ENCODE measurements around the gene OR2V2. TPM values are rescaled to one million over a fixed set of nuclear protein-coding genes. Genes with fewer than 3 reads are reported as not detected.

The OR2V2 gene
- total and polyA plus RNA-seq, 2 donors (not counting 1 experiment from before 2014, with no cell fraction given), result not detected

DNA sequence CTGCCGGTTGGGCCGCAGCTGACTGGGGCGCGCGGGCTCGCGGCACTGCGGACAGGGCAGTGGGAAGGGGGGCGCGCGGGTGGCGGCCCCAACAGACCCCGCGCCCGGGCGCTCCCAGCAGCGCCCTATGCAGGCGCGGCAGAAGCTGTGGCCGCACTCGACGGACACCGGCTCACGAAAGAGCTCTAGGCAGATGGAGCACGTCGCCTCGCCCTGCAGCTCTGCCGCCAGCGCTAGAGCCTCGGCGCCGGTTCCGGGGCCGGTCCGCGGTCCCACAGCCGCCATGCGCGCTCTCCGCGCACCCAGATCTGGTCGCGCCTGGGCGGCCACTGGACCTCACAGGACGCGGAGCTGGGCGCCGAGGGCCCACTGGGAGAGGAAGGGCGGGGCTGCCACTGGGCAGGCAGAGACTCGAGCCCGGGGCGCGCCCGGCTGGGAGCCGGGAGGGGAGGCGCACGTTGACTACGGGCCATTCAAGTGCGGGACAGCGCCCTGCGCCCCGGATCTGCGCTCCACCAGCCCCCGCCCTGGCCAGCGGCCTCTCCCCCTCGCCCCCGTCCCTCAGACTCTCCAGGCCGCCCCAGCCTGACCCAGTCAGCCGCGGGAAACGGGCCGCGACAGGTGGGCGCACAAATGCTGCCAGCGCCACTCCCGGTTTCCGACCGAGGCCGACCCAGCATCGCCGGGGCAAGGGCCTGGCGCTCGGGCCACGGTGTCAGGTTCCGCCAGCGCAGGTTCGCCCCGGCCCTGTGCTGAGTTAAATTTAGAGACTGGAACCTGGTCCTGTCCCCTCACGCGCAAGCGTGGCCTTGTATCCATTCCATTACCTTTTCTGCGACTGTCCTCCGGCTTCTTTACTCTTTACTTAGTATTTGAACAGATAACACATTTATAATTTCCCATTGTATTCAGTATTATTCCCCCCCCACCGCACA, 57.7 kb downstream of the OR2V2 start, which contains the start of gene TRIM7:
Gene TRIM7, minus strand, starts transcription at position 371 of the 935 bp plus-strand sequence. Its CDS starts 86 bp downstream, at position 285.
- peaks cover 0 to 26% (median 12%) of the 10 kb centered on the region in 4 experiments for H3K27me3 ChIP-seq (replicated peaks in 1 of 4; ENCODE audit: control extremely low read depth in 1 of 4, control insufficient read depth in 3 of 4, insufficient read depth in 4 of 4, low read length in 3 of 4)
- H3K4me3 Mint-ChIP-seq, result peak within 1 kb of the TSS; percentile 98
- POLR2A ChIA-PET, result interaction anchor here (0.8 to 3.6 kb wide), 5 partner anchors 13 to 18 kb away, joined by 3 to 73 read pairs (median 4); no protein-coding TSS in a partner anchor
- H3K9ac ChIP-seq (ENCODE audit: low read length), result peak within 1 kb of the TSS; percentile 65
- peaks cover 23 to 35% of the 10 kb centered on the region in 2 donors for H3K4me1 ChIP-seq (ENCODE audit: control insufficient read depth in 2 of 2, insufficient read depth in 2 of 2, low read length in 2 of 2)
- no peak within 1 kb of the TSS for H3K27ac ChIP-seq (ENCODE audit: low read length in 2 of 2)
- H3K27ac Mint-ChIP-seq, result peak within 1 kb of the TSS; percentile 95
- no peaks in the 10 kb centered on the region for H4K20me1 ChIP-seq (ENCODE audit: control insufficient read depth, insufficient read depth, low read length, poor library complexity, severe bottlenecking)
- WGBS (ENCODE audit: insufficient coverage), result 1% methylated on average over 93 of the region's 94 CpGs
- H3K9me3 Mint-ChIP-seq (ENCODE audit: insufficient read depth), result no peaks in the 10 kb centered on the region
- intact Hi-C loops (cut with micrococcal nuclease), result loop anchor here (5.0 kb wide), 1 partner anchor 37 kb away; the partner anchor contains the start of gene RACK1
- peak within 1 kb of the TSS; percentile 94 for H3K4me2 ChIP-seq (replicated peaks; ENCODE audit: low read depth, low read length, poor library complexity, severe bottlenecking)
- no peak for TF ChIP-seq CTCF (IDR thresholded peaks at IDR 0.05)
- no peak for TF ChIP-seq EZH2 (IDR thresholded peaks at IDR 0.05; ENCODE audit: borderline replicate concordance, insufficient read depth, low read depth, low read length, poor library complexity, severe bottlenecking)
- DNase-seq (peak; percentile 67), ATAC-seq (ENCODE audit: low read depth) (peak; percentile 9)
- H3K36me3 ChIP-seq (replicated peaks in 1 of 2; ENCODE audit: control extremely low read depth in 1 of 2, control insufficient read depth in 1 of 2, extremely low read depth in 1 of 2, insufficient read depth in 2 of 2, low read length in 1 of 2), result no peaks in the 10 kb centered on the region
- CTCF ChIA-PET, result interaction anchor here (1.2 to 7.9 kb wide), 3 partner anchors 14 to 21 kb away, joined by 3 to 105 read pairs (median 11); partner anchors contain the start of gene TRIM41
- H2AFZ ChIP-seq (ENCODE audit: insufficient read depth, low read depth, low read length, poor library complexity, severe bottlenecking), result peak within 1 kb of the TSS; percentile 69
- no peaks in the 10 kb centered on the region for H3K79me2 ChIP-seq (ENCODE audit: control insufficient read depth, insufficient read depth, low read length)
- peaks cover 0 to 20% (median 2%) of the 10 kb centered on the region in 3 donors for H3K9me3 ChIP-seq (ENCODE audit: control extremely low read depth in 1 of 3, control insufficient read depth in 2 of 3, insufficient read depth in 1 of 3, low read length in 2 of 3)
- H3K27me3 Mint-ChIP-seq, result peaks cover 14% of the 10 kb centered on the region
- H3K4me3 ChIP-seq (ENCODE audit: control extremely low read depth in 1 of 5, extremely low read depth in 1 of 5, insufficient read depth in 1 of 5, low read depth in 2 of 5, low read length in 4 of 5), result peak within 1 kb of the TSS; percentile 54 to 71 (median 68)
- peaks cover 44% of the 10 kb centered on the region for H3K4me1 Mint-ChIP-seq

Measured in B cell (primary cell).